Left forelimb (tissue), 1 donor: ENCODE measurements around the gene SCAMP2.

Source experiments
- DNase-seq: peaks from one replicate; pipeline ENCODE4 v3.0.0-alpha.2; 2018; ENCODE audit warnings: low spot score

The SCAMP2 gene

GRCh38 chr15:74816624-74817369 is 56.4 kb downstream of the SCAMP2 start:
- no peak for DNase-seq

GRCh38 chr15:74815961-74816360 is 57.2 kb downstream of the SCAMP2 start:
- no peak for DNase-seq

- no peak for DNase-seq
Observed at GRCh38 chr15:74815121-74815934, 57.8 kb downstream of the SCAMP2 start.

GRCh38 chr15:74812533-74812932 is 60.6 kb downstream of the SCAMP2 start, which contains the start of gene LMAN1L:
LMAN1L (plus strand) TSS chr15:74812835; CDS start chr15:74812855, 20 bp downstream.
- no peak for DNase-seq

GRCh38 chr15:74809956-74810355 is 63.2 kb downstream of the SCAMP2 start:
- DNase-seq = no peak

- DNase-seq = no peak
Observed at GRCh38 chr15:74809242-74809641, 63.9 kb downstream of the SCAMP2 start.

DNA sequence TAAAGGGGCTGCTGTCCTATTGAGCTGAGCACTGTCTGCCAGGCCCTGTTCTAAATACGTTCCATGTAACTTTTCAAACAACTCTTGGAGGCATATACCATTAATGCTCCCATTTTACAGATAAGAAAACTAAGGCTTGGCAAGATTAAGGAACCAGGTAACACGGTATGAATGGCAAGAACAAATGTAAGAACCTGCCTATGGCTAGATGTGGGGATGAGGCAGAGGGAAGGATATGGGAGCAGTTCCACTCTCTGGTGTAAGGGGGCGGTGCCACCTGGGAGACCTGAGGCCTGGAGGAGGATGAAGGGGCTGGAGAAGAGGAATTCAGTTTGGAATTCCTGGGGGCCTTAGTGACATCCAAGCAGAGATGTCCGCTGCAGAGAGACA is 64.3 kb downstream of the SCAMP2 start:
- no peak for DNase-seq

DNA sequence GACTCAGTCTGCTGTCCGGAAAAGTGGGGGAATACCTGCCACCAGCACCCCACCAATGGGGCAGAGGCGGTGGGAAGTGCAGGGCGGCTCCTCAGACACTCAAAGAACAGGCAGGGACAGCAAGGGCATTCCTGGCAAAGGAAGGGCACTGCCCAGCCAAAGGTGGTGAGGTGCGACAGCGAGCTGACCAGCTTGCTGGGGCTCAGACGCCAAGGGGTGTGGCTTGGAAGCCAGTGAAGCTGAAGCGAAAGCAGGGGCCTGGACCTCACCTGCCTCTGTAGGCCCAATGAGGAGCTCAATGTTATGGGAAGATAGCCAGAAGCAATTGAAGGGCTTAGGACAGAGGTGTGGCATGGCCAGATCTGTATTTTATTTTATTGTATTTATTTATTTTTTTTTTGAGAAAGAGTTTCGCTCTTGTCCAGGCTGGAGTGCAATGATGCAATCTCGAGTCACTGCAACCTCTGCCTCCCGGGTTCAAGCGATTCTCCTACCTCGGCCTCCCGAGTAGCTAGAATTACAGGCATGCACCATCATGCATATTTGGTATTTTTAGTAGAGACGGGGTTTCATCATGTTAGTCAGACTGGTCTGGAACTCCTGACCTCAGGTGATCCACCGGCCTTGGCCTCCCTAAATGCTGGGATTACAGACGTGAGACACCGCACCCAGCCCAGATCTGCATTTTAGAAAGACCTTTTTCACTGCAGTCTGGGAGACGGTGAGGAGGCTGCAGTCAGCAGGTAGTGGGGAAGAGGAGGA is 64.9 kb downstream of the SCAMP2 start:
- DNase-seq = no peak

GRCh38 chr15:74807282-74807681 is 65.9 kb downstream of the SCAMP2 start:
- no peak for DNase-seq

DNA sequence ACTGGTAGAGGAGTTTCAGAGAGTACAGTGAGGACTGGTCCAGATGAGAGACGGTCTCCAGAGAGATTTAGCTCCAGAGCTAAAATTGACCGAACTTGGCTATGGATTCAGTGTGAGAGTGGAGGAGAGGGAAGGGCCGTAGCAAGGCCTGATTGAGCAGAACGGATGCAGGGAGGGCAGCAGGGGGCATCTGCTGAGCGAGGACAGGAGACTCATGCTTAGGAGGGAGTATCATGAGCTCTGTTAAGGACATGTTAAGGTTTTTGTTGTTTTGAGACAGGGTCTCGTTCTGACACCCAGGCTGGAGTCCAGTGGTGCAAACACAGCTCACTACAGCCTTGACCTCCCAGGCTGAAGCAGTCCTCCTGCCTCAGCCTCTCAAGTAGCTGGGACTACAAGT is 68.2 kb downstream of the SCAMP2 start:
- DNase-seq = no peak

- DNase-seq = no peak
Observed at GRCh38 chr15:74802862-74803447, 70.2 kb downstream of the SCAMP2 start.

GRCh38 chr15:74802290-74802689 is 70.9 kb downstream of the SCAMP2 start:
- no peak for DNase-seq

- no peak for DNase-seq
Observed at GRCh38 chr15:74801311-74801997, 71.7 kb downstream of the SCAMP2 start.

DNA sequence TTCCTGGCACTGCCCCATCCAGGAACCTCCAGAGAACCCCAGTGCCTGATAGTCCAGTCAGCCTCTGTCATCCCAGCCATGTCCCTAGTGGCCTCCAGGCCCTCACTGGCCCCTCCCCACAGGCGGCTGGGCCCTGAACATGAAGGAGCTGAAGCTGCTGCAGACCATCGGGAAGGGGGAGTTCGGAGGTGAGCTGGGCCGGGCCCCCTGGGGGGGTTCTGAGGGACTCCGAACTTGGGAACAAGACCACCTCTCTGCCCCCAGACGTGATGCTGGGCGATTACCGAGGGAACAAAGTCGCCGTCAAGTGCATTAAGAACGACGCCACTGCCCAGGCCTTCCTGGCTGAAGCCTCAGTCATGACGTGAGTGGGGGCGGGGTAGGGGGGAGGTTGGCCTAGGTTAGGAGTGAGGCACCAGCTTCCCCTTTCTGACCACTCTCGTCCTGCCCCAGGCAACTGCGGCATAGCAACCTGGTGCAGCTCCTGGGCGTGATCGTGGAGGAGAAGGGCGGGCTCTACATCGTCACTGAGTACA is 72.5 kb downstream of the SCAMP2 start:
- no peak for DNase-seq

DNA sequence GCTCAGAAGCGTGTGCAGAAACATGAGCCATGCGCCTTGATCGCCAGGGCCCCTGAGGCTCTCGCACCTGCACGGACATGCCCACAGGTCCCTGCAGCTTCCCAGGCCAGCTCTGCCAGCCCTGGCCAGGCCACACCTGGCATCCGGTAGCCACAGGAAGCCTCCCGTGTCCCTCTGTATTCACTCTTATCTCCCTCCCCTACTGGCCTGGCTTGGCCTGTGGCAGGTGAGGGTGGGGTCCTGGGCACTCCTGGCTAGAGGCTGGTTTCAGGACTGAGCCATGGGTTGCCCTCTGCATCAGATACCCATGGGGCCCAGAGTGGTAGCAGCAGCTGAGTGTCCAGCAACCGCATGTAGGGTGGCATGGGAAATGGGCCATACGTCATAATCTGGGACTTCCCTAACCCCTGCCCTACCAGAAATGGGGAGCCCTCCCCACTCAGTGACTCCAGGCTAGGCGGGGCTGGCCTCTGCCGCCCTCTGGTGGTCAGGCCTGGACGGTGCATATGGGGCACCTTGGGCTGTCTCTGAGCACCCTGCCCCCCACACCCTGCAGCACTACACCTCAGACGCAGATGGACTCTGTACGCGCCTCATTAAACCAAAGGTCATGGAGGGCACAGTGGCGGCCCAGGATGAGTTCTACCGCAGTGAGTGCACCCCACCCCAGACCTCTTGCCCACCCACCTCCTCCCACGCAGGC is 73.2 kb downstream of the SCAMP2 start:
- no peak for DNase-seq

GRCh38 chr15:74799255-74799855 is 73.8 kb downstream of the SCAMP2 start:
- DNase-seq = no peak

GRCh38 chr15:74798388-74799254 is 74.5 kb downstream of the SCAMP2 start:
- DNase-seq = no peak

DNA sequence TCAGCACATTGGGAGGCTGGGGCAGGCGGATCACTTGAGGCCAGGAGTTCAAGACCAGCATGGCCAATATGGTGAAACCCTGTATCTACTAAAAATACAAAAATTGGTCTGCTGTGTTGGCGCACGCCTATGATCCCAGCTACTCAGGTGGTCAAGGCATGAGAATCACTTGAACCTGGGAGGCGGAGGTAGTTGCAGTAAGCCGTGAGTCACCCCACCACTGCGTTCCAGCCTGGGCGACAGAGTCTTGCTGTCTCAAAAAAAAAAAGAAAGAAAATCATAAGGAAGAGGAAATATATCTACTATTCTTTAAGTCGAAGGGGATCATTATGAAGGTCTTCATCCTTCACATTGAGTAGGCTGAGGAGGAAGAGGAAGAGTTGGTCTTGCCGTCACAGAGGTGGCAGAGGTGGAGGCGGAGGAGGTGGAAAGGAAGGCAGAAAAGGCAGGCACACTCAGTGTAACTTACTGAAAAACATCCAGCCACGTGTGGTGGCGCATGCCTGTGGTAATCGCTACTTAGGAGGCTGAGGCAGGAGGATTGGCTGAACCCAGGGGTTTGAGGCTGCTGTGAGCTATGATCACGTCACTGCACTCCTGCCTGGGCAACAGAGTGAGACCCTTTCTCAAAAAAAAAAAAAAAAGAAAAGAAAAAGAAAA is 77.1 kb downstream of the SCAMP2 start:
- DNase-seq = no peak

DNA sequence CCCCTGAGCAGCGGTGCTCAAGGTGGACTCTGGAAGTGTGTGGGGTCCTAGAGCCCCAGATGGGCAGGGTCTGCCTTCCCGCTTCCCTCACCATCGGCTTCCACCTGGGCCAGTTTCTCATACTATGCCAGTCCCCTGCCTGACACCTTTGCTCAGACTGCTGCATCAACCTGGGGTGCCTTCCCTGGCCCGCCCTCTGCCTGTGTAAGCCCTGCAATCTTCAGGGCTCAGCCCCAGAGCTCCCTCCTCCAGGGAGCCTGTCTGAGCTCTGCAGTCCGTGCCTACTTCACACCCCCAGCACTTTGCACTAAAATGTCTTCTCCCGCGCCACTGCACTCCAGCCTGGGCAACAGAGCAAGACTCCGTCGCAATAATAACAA is 78.2 kb downstream of the SCAMP2 start:
- DNase-seq = no peak
